ENCODE measurements around the gene YARS1.

DNA sequence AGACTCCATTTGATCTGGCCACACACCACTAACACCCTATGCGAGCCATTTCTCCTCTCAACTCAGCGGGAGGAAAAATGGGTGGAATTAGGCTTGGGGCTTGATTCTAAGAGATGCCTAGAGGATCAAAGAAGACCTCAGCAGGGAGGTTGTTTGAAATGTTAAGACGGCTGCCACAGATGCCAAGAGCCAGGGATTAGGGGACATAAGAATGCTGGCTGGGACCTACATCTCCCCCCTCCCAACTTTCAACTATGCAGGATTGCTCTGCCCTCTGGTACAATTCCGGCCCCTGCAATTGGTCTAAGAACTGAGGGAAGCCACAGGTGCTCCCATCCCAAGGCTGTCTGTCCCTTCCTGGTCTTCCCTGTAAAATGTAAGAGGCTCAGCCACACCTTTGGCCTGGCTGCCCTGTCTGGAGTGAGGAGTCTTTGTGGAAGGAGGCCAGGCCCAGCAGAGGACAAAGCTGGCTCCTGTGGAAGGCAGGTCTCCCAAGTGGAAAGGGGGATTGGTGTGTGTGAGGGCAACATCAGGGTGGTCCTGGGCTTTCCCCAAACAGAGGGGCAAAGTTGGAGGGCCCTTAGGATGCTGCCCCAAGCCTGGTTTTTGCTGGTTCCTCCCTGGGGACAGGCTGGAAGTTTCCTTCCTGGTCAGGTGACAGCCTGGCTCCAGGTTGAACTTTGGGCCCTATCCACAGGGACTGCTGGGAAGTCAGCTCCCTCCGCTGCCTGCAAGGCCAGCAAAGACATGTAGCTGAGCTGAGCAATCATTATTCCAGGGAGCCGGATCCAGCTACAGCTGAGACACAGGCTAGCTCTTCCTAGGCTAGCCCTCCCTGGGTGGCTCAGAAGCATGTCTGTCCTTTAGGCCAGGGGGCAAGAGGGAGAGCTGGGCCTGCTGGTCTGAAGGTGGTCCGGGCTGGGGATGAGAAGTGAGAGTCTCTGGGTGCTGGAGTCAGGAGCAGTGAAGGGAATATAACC lies 80.1 kb downstream of the YARS1 start:
- TF ChIP-seq, protein P1, sequence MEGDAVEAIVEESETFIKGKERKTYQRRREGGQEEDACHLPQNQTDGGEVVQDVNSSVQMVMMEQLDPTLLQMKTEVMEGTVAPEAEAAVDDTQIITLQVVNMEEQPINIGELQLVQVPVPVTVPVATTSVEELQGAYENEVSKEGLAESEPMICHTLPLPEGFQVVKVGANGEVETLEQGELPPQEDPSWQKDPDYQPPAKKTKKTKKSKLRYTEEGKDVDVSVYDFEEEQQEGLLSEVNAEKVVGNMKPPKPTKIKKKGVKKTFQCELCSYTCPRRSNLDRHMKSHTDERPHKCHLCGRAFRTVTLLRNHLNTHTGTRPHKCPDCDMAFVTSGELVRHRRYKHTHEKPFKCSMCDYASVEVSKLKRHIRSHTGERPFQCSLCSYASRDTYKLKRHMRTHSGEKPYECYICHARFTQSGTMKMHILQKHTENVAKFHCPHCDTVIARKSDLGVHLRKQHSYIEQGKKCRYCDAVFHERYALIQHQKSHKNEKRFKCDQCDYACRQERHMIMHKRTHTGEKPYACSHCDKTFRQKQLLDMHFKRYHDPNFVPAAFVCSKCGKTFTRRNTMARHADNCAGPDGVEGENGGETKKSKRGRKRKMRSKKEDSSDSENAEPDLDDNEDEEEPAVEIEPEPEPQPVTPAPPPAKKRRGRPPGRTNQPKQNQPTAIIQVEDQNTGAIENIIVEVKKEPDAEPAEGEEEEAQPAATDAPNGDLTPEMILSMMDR (IDR thresholded peaks at IDR 0.05; ENCODE audit: low read depth, low read length, poor library complexity, severe bottlenecking) = no peak
- no peak for TF ChIP-seq EZH2phosphoT487 (IDR thresholded peaks at IDR 0.05; ENCODE audit: borderline replicate concordance, low read length)
